Endometrial microvascular endothelial cells (primary cell): ENCODE data around the gene PTPRT. TPM values are rescaled to one million over a fixed set of nuclear protein-coding genes. Genes with fewer than 3 reads are reported as not detected.

Experiments
- in situ Hi-C: cut with HindIII; loops from 2 replicates; pipeline ENCODE4 v1.10.0; 2017; ENCODE audit warnings: low sequenced_read_pairs, low pct_unique_long_range_greater_than_20kb; ENCODE audit errors: inconsistent ontology term
- total RNA-seq: library from RNA; depleted of rRNA; stranded (reverse); fragments of >200 nt; gene quantifications from one replicate; pipeline ENCODE4 v1.2.3, GENCODE V29; 2015; ENCODE audit errors: inconsistent ontology term

The PTPRT gene
- total RNA-seq, 1 donor from 2014 or later = not detected

- in situ Hi-C loops = no loop called here
These were observed 696.7 kb downstream of the PTPRT start for GRCh38 chr20:42493001-42493400.

DNA sequence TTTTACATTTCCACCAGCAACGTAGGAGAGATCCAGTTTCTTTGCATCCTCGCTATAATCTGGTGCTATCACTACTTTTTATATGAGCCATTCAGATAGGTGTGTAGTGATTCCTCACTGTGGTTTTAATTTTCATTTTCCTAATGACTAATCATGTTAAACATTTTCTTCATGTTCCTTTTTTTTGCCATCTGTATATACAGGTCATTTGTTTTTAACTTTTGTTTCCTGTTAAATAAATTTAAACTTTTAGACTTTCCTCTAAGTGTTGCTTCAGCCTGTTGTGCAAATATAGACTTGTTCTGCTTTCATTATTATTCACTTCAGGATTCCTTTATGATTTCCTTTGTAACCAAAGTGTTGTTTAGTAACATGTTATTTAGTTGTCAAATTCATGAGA lies 697.4 kb downstream of the PTPRT start:
- in situ Hi-C loops = no loop called here

DNA sequence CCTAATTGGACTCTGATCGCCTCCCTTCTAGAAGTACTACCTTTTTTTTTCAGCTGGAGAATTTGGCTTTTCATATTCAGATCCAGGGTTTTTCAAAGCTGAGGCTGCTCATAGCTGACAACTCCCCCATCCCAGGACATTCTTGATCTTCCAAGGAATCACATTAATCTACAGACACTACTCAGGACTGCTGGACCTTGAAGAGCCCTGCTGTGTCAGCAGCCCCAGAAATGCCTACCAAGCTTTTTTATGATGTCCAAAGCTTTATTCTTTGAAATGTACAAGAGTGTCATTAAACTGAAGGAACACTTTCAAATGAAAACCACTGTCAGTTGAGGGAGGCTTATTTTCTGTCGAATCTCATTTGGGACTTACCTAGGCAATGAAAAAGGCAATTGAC lies 704.1 kb downstream of the PTPRT start:
- in situ Hi-C loops = no loop called here

GRCh38 chr20:42484790-42485375 lies 704.8 kb downstream of the PTPRT start:
- in situ Hi-C loops = no loop called here

DNA sequence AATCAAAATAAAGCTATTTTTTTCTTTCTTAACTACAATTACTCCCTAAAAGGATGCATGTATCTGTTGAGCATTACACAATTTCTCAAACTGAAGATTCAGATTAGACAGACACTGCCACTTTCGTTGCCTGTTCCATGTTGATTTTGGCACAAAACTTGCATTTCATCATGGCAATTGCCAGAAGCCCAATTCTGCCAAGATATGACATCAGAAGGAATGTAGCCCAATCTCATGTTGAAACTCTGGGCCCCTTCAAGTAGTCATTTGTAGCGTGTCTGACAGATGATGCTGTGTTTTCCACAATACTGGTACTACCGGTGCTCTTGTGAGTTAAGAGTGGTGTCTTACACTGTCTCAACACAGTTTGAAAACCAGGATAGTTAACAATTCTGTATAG lies 705.4 kb downstream of the PTPRT start:
- in situ Hi-C loops = no loop called here

- in situ Hi-C loops = no loop called here
These were observed 705.9 kb downstream of the PTPRT start for GRCh38 chr20:42483730-42484303.

- in situ Hi-C loops = no loop called here
These were observed 706.9 kb downstream of the PTPRT start for GRCh38 chr20:42482808-42483207.

DNA sequence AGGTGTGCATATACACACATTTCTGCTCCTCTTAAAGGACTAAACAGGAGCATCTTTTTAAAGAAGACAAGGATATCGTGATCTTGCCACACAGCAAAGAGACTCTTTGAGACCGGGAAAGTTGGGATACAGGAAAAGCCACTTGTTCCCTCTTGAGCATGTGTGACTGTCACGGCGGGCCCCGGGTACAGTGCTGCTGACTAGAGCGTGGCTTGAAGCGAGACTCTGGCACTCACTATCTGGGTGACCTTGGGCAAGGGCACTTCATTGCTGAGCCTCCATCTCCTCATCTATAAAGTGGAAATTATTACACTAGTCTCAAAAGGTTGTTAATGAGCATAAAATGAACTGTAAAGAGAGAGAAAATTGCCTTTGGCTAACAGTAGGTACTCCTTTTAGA lies 713.9 kb downstream of the PTPRT start:
- in situ Hi-C loops = no loop called here

- in situ Hi-C loops = no loop called here
These were observed 715.1 kb downstream of the PTPRT start for GRCh38 chr20:42474646-42475045.

DNA sequence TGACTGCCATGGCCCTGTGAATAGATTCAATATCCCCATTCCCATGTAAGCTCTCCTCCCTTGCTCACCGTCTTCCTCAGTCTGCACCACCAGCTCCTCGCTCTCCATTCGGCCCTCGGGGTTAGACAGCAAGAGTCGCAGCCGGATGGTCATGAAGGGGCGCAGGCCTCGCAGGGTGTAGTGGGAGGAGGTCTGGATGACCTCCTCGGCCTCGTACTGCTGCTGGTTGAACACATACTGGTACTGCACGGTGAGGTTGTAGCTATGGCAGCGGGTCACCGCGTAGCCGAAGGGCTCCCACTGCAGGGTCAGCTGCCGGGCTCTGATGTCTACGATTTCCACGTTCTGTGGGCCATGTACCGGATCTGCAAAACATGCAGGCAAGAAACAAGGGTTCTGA lies 717.5 kb downstream of the PTPRT start:
- in situ Hi-C loops = no loop called here

GRCh38 chr20:42461965-42462593 lies 727.6 kb downstream of the PTPRT start:
- in situ Hi-C loops = no loop called here

DNA sequence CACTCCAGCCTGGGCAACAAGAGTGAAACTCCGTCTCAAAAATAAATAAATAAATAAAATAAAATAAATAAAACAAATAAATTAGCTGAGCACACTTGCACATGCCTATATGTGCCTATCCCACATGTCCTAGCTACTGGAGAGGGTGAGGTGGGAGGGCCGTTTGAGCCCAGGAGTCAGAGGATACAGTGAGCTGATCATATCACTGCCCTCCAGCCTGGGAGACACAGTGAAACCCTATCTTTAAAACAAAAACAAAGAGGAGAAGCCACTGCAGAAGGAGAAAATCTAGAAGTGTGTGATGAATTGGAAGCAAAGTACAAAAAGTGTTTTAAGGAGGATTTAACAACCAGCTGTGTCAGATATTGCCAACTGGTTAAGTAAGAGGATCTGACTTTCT lies 728.4 kb downstream of the PTPRT start:
- in situ Hi-C loops = no loop called here

DNA sequence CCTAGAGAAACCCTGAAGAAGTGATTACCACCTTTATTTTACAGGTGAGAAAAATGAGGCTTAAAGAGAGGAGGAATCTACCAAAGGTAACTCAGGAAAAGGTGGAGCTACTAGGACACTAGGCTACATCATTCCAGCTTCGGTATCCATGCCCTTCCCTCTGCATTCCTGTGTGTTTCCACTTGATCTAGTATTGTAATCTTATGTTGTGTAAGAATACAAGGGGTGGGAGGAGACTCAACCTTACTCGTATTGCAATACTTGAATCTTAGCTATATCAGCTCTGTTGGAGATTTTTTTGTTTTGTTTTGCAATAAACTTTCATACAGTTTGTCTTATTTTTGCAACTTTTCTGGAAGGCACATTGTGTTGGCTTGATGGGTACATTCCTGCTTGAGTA lies 742.4 kb downstream of the PTPRT start:
- in situ Hi-C loops = no loop called here

DNA sequence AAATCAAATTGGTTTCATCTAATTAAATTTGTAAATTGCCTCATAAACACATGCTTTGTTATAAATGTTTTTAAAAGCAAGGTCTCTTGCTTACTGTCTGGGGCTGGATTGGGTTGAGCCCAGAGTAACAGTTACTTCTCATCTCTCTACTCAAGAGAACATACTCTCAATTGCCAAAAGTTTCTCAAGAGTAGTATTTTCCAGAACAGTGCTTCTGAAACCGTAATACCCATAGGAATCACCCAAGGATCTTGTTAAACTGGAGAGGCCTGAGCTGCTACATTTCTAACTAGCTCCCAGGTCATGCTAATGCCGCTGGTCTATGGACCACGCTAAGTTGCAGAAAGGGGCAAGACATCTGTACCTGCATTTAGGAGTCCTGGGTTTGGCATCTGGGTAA lies 744.9 kb downstream of the PTPRT start:
- in situ Hi-C loops = no loop called here

DNA sequence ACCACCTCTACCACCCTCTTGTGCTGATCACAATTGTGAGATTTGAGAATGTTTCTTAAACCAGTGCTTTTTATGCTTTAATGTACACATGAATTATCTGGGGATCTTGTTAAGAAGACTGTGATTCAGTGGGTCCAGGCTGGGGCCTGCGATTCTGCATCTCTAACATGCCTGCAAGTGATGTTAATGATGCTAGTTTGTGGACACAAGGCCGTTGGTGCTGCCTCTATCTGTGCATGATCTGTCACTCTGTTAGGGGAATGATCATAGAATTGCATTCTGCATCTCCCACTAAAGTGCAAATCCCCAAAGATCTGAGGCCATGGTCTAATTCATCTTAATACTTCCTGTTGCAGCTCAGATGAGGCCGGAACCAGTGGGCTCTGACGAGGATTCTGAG lies 746.5 kb downstream of the PTPRT start:
- in situ Hi-C loops = no loop called here

- in situ Hi-C loops = no loop called here
These were observed 747.0 kb downstream of the PTPRT start for GRCh38 chr20:42442716-42443115.

- in situ Hi-C loops = no loop called here
These were observed 747.8 kb downstream of the PTPRT start for GRCh38 chr20:42441864-42442331.

DNA sequence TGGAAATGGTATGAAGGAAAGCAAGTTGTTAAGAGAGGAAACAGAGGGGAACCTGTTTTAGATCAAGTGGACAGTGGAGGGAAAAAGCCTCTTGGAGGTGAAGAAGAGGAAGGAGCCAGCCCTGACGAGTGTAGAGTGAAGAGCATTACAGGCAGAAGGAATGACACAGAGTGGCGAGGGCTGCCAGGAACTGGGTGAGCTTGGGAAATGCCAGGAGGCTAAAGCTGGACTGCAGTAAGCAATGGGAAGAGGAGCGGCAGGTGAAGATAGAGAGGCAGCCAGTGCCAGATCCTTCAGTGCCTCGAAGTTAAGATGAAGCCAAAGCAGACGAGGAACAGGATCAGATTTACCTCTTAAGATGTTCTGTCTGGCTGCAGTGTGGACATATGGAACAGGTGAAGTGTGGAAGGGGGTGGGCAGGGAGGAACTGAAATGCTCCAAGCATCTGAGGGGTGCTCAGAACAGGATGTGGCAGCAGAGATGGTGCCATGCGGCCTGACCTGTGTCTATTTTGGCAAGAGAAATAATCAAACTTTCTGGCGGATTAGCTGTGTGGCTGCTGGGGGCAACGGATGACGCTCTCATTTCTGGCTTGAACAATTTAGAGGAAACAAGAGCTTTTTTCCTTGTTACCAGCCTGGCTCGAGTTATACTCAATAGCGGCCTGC lies 748.4 kb downstream of the PTPRT start:
- in situ Hi-C loops = no loop called here

DNA sequence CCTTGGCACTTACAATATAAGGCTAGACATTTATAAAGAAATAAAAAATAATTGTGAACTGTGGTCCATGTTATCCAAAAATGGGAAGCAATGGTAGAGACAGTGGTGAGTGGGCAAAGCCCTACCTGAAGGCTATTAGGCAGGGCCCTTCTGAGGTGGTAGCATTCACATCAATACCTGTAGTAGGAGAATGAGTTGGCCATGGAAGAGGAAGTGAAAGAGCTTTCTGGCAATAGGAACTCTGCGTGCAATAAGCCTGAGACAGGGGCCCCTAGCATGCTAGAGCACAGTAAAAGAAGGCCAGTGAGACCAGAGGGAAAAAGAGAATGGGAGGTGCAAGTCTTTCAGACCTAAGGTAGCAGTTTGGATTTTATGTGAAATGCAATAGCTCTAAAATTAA lies 754.5 kb downstream of the PTPRT start:
- in situ Hi-C loops = no loop called here
